ENCODE measurements around the gene ANAPC10. TPM values are rescaled to one million over a fixed set of nuclear protein-coding genes. Genes with fewer than 3 reads are reported as not detected.

ANAPC10 gene
- total and polyA plus RNA-seq, 2 experiments from 2014 or later, result 34.4 to 59.2 TPM

DNA sequence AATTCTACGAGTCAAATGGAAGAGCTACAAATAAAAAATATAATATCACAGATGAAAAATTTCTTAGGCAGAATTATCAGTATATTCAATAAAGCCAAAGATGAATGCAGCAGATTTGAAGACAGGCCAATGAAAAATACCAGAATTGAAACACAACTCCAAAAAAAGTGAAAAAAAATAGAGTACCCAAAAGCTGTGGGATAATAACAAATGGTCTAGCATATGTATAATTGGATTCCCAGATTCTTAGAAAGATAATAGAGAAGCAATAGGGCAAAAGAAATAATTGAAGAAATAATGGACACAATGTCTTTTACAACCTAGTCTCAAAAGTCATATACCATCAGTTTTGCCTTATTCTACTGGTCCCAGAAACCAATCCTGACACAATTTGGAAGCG, 4.4 kb downstream of the ANAPC10 start (continued):
- TF ChIP-seq, protein P1, sequence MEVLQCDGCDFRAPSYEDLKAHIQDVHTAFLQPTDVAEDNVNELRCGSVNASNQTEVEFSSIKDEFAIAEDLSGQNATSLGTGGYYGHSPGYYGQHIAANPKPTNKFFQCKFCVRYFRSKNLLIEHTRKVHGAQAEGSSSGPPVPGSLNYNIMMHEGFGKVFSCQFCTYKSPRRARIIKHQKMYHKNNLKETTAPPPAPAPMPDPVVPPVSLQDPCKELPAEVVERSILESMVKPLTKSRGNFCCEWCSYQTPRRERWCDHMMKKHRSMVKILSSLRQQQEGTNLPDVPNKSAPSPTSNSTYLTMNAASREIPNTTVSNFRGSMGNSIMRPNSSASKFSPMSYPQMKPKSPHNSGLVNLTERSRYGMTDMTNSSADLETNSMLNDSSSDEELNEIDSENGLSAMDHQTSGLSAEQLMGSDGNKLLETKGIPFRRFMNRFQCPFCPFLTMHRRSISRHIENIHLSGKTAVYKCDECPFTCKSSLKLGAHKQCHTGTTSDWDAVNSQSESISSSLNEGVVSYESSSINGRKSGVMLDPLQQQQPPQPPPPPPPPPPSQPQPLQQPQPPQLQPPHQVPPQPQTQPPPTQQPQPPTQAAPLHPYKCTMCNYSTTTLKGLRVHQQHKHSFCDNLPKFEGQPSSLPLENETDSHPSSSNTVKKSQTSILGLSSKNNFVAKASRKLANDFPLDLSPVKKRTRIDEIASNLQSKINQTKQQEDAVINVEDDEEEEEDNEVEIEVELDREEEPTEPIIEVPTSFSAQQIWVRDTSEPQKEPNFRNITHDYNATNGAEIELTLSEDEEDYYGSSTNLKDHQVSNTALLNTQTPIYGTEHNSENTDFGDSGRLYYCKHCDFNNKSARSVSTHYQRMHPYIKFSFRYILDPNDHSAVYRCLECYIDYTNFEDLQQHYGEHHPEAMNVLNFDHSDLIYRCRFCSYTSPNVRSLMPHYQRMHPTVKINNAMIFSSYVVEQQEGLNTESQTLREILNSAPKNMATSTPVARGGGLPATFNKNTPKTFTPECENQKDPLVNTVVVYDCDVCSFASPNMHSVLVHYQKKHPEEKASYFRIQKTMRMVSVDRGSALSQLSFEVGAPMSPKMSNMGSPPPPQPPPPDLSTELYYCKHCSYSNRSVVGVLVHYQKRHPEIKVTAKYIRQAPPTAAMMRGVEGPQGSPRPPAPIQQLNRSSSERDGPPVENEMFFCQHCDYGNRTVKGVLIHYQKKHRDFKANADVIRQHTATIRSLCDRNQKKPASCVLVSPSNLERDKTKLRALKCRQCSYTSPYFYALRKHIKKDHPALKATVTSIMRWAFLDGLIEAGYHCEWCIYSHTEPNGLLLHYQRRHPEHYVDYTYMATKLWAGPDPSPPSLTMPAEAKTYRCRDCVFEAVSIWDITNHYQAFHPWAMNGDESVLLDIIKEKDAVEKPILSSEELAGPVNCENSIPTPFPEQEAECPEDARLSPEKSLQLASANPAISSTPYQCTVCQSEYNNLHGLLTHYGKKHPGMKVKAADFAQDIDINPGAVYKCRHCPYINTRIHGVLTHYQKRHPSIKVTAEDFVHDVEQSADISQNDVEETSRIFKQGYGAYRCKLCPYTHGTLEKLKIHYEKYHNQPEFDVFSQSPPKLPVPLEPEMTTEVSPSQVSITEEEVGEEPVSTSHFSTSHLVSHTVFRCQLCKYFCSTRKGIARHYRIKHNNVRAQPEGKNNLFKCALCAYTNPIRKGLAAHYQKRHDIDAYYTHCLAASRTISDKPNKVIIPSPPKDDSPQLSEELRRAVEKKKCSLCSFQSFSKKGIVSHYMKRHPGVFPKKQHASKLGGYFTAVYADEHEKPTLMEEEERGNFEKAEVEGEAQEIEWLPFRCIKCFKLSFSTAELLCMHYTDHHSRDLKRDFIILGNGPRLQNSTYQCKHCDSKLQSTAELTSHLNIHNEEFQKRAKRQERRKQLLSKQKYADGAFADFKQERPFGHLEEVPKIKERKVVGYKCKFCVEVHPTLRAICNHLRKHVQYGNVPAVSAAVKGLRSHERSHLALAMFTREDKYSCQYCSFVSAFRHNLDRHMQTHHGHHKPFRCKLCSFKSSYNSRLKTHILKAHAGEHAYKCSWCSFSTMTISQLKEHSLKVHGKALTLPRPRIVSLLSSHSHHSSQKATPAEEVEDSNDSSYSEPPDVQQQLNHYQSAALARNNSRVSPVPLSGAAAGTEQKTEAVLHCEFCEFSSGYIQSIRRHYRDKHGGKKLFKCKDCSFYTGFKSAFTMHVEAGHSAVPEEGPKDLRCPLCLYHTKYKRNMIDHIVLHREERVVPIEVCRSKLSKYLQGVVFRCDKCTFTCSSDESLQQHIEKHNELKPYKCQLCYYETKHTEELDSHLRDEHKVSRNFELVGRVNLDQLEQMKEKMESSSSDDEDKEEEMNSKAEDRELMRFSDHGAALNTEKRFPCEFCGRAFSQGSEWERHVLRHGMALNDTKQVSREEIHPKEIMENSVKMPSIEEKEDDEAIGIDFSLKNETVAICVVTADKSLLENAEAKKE (CRISPR knock-in tag; IDR thresholded peaks at IDR 0.05), result no peak
- TF ChIP-seq NANOG (IDR thresholded peaks at IDR 0.05; ENCODE audit: borderline replicate concordance), result no peak

DNA sequence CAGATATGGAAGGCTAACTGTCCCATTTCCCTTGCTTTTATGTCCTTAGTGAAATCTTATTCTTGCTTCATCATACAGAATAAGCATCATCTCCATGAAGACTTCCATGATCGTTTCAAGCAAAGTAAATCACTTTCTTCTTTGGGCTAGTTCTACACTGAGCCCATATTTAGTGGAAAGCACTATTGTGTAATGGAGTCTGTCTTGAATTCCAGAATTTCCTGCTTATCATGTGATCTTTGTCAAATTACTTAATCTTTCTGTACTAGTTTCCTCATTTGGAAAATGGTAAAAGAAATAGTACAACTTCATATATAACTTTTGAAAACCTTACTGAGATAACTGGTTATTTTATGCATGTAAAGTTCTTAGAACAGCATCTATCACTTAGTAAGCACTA, 7.6 kb downstream of the ANAPC10 start:
- H3K27me3 ChIP-seq (ENCODE audit: insufficient read depth), result no peaks in the 10 kb centered on the region
- no peaks in the 10 kb centered on the region for H3F3A ChIP-seq (replicated peaks; ENCODE audit: low read depth)
- no peak overlapping the region for H2AFZ ChIP-seq
- H3K9me3 Mint-ChIP-seq, result peaks cover 7% of the 10 kb centered on the region; the same call in 2 of the 3 replicates
- peaks cover 27% of the 10 kb centered on the region for H3K36me3 ChIP-seq (ENCODE audit: insufficient read depth)
- H3K27ac ChIP-seq (ENCODE audit: low read depth), result no peak overlapping the region
- no peak overlapping the region for H3K4me2 ChIP-seq
- H3K4me1 Mint-ChIP-seq, result no peaks in the 10 kb centered on the region
- ATAC-seq (no peak), DNase-seq (ENCODE audit: low spot score) (no peak)
- H4K20me1 ChIP-seq (replicated peaks; ENCODE audit: insufficient read depth), result peaks cover 21% of the 10 kb centered on the region; the same call in 1 of the 2 replicates
- H3K27me3 Mint-ChIP-seq (ENCODE audit: insufficient read depth, low read depth, poor library complexity), result peaks cover 1% of the 10 kb centered on the region
- H3K9me2 ChIP-seq (ENCODE audit: insufficient read depth), result no peaks in the 10 kb centered on the region
- peaks cover 42% of the 10 kb centered on the region for H3K36me3 Mint-ChIP-seq (ENCODE audit: low read depth)
- H3K4me3 Mint-ChIP-seq, result no peak overlapping the region
- peaks cover 91% of the 10 kb centered on the region for H3K79me2 ChIP-seq (replicated peaks; ENCODE audit: insufficient read depth)
- H3K4me1 ChIP-seq (ENCODE audit: insufficient read depth), result no peaks in the 10 kb centered on the region
- H3K4me3 ChIP-seq, result no peak overlapping the region
- no peak overlapping the region for H3K27ac Mint-ChIP-seq
- no peak for TF ChIP-seq ZNF331 (CRISPR knock-in tag; IDR thresholded peaks at IDR 0.05; ENCODE audit: low read depth)
- TF ChIP-seq, protein P2, sequence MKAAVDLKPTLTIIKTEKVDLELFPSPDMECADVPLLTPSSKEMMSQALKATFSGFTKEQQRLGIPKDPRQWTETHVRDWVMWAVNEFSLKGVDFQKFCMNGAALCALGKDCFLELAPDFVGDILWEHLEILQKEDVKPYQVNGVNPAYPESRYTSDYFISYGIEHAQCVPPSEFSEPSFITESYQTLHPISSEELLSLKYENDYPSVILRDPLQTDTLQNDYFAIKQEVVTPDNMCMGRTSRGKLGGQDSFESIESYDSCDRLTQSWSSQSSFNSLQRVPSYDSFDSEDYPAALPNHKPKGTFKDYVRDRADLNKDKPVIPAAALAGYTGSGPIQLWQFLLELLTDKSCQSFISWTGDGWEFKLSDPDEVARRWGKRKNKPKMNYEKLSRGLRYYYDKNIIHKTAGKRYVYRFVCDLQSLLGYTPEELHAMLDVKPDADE (IDR thresholded peaks at IDR 0.05), result no peak
- TF ChIP-seq, protein P3, sequence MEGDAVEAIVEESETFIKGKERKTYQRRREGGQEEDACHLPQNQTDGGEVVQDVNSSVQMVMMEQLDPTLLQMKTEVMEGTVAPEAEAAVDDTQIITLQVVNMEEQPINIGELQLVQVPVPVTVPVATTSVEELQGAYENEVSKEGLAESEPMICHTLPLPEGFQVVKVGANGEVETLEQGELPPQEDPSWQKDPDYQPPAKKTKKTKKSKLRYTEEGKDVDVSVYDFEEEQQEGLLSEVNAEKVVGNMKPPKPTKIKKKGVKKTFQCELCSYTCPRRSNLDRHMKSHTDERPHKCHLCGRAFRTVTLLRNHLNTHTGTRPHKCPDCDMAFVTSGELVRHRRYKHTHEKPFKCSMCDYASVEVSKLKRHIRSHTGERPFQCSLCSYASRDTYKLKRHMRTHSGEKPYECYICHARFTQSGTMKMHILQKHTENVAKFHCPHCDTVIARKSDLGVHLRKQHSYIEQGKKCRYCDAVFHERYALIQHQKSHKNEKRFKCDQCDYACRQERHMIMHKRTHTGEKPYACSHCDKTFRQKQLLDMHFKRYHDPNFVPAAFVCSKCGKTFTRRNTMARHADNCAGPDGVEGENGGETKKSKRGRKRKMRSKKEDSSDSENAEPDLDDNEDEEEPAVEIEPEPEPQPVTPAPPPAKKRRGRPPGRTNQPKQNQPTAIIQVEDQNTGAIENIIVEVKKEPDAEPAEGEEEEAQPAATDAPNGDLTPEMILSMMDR (conservative IDR thresholded peaks at IDR 0.05; ENCODE audit: low read depth in 2 of 2), result no peak
- no peak for TF ChIP-seq EZH2 (IDR thresholded peaks at IDR 0.05; ENCODE audit: low read depth, unreplicated experiment)
- no peak for TF ChIP-seq NANOG (IDR thresholded peaks at IDR 0.05; ENCODE audit: borderline replicate concordance)
- no peak for TF ChIP-seq EZH2phosphoT487 (IDR thresholded peaks at IDR 0.05; ENCODE audit: unreplicated experiment)
- TF ChIP-seq CREB1 (CRISPR knock-in tag; IDR thresholded peaks at IDR 0.05; ENCODE audit: low read depth), result no peak
- TF ChIP-seq, protein P4, sequence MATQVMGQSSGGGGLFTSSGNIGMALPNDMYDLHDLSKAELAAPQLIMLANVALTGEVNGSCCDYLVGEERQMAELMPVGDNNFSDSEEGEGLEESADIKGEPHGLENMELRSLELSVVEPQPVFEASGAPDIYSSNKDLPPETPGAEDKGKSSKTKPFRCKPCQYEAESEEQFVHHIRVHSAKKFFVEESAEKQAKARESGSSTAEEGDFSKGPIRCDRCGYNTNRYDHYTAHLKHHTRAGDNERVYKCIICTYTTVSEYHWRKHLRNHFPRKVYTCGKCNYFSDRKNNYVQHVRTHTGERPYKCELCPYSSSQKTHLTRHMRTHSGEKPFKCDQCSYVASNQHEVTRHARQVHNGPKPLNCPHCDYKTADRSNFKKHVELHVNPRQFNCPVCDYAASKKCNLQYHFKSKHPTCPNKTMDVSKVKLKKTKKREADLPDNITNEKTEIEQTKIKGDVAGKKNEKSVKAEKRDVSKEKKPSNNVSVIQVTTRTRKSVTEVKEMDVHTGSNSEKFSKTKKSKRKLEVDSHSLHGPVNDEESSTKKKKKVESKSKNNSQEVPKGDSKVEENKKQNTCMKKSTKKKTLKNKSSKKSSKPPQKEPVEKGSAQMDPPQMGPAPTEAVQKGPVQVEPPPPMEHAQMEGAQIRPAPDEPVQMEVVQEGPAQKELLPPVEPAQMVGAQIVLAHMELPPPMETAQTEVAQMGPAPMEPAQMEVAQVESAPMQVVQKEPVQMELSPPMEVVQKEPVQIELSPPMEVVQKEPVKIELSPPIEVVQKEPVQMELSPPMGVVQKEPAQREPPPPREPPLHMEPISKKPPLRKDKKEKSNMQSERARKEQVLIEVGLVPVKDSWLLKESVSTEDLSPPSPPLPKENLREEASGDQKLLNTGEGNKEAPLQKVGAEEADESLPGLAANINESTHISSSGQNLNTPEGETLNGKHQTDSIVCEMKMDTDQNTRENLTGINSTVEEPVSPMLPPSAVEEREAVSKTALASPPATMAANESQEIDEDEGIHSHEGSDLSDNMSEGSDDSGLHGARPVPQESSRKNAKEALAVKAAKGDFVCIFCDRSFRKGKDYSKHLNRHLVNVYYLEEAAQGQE (IDR thresholded peaks at IDR 0.05; ENCODE audit: unreplicated experiment), result no peak
- TF ChIP-seq POLR2AphosphoS5 (IDR thresholded peaks at IDR 0.05; ENCODE audit: low read depth), result no peak
- TF ChIP-seq JUNB (IDR thresholded peaks at IDR 0.05; ENCODE audit: unreplicated experiment), result no peak
- TF ChIP-seq ZNF114 (CRISPR knock-in tag; IDR thresholded peaks at IDR 0.05), result no peak
- TF ChIP-seq STAT1 (IDR thresholded peaks at IDR 0.05; ENCODE audit: unreplicated experiment), result no peak

Measured in GM23338 (cell line).